Measurements from ENCODE around the gene SOCS3. TPM values are rescaled to one million over a fixed set of nuclear protein-coding genes. Genes with fewer than 3 reads are reported as not detected.

The SOCS3 gene
- total RNA-seq, 1 experiment from 2014 or later: 11.3 TPM

- peaks cover 49% of the 10 kb centered on the region for H3K4me1 ChIP-seq
- no peaks in the 10 kb centered on the region for H3K9me3 Mint-ChIP-seq (ENCODE audit: unreplicated experiment)
- no peak for TF ChIP-seq CTCF (IDR thresholded peaks at IDR 0.05; ENCODE audit: insufficient read depth in 1 of 2, low read depth in 1 of 2, low read length in 1 of 2, severe bottlenecking in 1 of 2, unreplicated experiment in 1 of 2)
- peak overlapping the region; percentile 19 for H3K27ac Mint-ChIP-seq (ENCODE audit: unreplicated experiment)
- H3K36me3 ChIP-seq (ENCODE audit: control insufficient read depth, insufficient read depth, low read length): no peaks in the 10 kb centered on the region
- H3K27me3 ChIP-seq (replicated peaks; ENCODE audit: control insufficient read depth, insufficient read depth, low read length): no peaks in the 10 kb centered on the region
- ChIA-PET POLR2A (no interaction called here), CTCF (interaction anchor here (0.9 kb wide), 1 partner anchor 47 kb away, joined by 3 read pairs; no protein-coding TSS in a partner anchor)
- no peaks in the 10 kb centered on the region for H3K9me3 ChIP-seq
- H3K27me3 Mint-ChIP-seq (ENCODE audit: insufficient read depth, unreplicated experiment): no peaks in the 10 kb centered on the region
- peaks cover 13% of the 10 kb centered on the region for H3K36me3 Mint-ChIP-seq (ENCODE audit: insufficient read depth, unreplicated experiment)
- intact Hi-C loops (cut with micrococcal nuclease; ENCODE audit: unreplicated experiment): loop anchor here (1.0 kb wide), 1 partner anchor 9 kb away; no protein-coding TSS in a partner anchor
- peak overlapping the region; percentile 3 for H3K4me3 Mint-ChIP-seq (ENCODE audit: unreplicated experiment)
- no peak for DNase-seq
- H3K4me1 Mint-ChIP-seq (ENCODE audit: low read depth, unreplicated experiment): peaks cover 50% of the 10 kb centered on the region
- no TSS peak for BruUV-seq (replicated peaks)
- H3K4me3 ChIP-seq (ENCODE audit: low read depth, low read length): no peak overlapping the region
Observed at GRCh38 chr17:78374631-78375274, 14.9 kb upstream of the SOCS3 start.

GRCh38 chr17:78374189-78374588 is 14.3 kb upstream of the SOCS3 start:
- TF ChIP-seq CTCF (IDR thresholded peaks at IDR 0.05; ENCODE audit: insufficient read depth in 1 of 2, low read depth in 1 of 2, low read length in 1 of 2, severe bottlenecking in 1 of 2, unreplicated experiment in 1 of 2): no peak
- no TSS peak for BruUV-seq (replicated peaks)
- CTCF ChIA-PET: interaction anchor here (0.9 kb wide), 1 partner anchor 47 kb away, joined by 3 read pairs; no protein-coding TSS in a partner anchor
- H3K27ac Mint-ChIP-seq (ENCODE audit: unreplicated experiment): peak overlapping the region; percentile 19
- H3K9me3 ChIP-seq: no peaks in the 10 kb centered on the region
- H3K27me3 Mint-ChIP-seq (ENCODE audit: insufficient read depth, unreplicated experiment): no peaks in the 10 kb centered on the region
- POLR2A ChIA-PET: no interaction called here
- intact Hi-C loops (cut with micrococcal nuclease; ENCODE audit: unreplicated experiment): loop anchor here (1.0 kb wide), 1 partner anchor 9 kb away; no protein-coding TSS in a partner anchor
- H3K36me3 Mint-ChIP-seq (ENCODE audit: insufficient read depth, unreplicated experiment): peaks cover 9% of the 10 kb centered on the region
- peaks cover 48% of the 10 kb centered on the region for H3K4me1 Mint-ChIP-seq (ENCODE audit: low read depth, unreplicated experiment)
- H3K27me3 ChIP-seq (replicated peaks; ENCODE audit: control insufficient read depth, insufficient read depth, low read length): no peaks in the 10 kb centered on the region
- peak in 1 of 2 experiments; percentile 48 for DNase-seq
- no peak overlapping the region for H3K4me3 ChIP-seq (ENCODE audit: low read depth, low read length)
- no peaks in the 10 kb centered on the region for H3K9me3 Mint-ChIP-seq (ENCODE audit: unreplicated experiment)
- H3K4me1 ChIP-seq: peaks cover 52% of the 10 kb centered on the region
- no peaks in the 10 kb centered on the region for H3K36me3 ChIP-seq (ENCODE audit: control insufficient read depth, insufficient read depth, low read length)
- H3K4me3 Mint-ChIP-seq (ENCODE audit: unreplicated experiment): peak overlapping the region; percentile 3

DNA sequence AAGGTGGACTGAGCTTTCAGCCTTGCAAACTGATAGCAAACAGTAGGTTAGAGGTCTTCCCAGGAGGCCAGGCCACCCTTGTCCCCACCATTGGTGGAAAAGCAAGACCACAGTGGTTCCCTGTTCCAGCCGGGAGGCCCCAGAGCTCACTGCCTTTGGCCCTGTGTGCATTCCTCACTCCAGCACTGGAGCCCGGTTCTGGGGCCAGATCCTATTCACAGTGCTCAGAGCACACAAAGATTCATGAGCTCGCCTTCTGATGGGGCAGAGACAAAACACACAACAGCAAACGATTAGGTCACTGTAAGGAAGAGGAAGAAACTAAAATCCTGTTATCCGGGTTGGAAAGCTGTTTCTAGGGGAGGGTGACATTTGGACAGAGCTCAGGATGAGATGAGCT is 13.0 kb upstream of the SOCS3 start:
- intact Hi-C loops (cut with micrococcal nuclease; ENCODE audit: unreplicated experiment): no loop called here
- ChIA-PET CTCF (interaction anchor here (1.5 to 1.6 kb wide), 2 partner anchors 49 to 121 kb away, joined by 3 read pairs; no protein-coding TSS in a partner anchor), POLR2A (no interaction called here)
- Mint-ChIP-seq H3K27me3 (ENCODE audit: insufficient read depth, unreplicated experiment) (no peaks in the 10 kb centered on the region), H3K4me3 (ENCODE audit: unreplicated experiment) (no peak overlapping the region), H3K4me1 (ENCODE audit: low read depth, unreplicated experiment) (peaks cover 46% of the 10 kb centered on the region), H3K27ac (ENCODE audit: unreplicated experiment) (peak overlapping the region; percentile 63), H3K9me3 (ENCODE audit: unreplicated experiment) (no peaks in the 10 kb centered on the region), H3K36me3 (ENCODE audit: insufficient read depth, unreplicated experiment) (no peaks in the 10 kb centered on the region)
- H3K9me3 ChIP-seq: no peaks in the 10 kb centered on the region
- H3K36me3 ChIP-seq (ENCODE audit: control insufficient read depth, insufficient read depth, low read length): no peaks in the 10 kb centered on the region
- TF ChIP-seq CTCF (IDR thresholded peaks at IDR 0.05; ENCODE audit: insufficient read depth in 1 of 2, low read depth in 1 of 2, low read length in 1 of 2, severe bottlenecking in 1 of 2, unreplicated experiment in 1 of 2): no peak
- no TSS peak for BruUV-seq (replicated peaks)
- H3K27me3 ChIP-seq (replicated peaks; ENCODE audit: control insufficient read depth, insufficient read depth, low read length): no peaks in the 10 kb centered on the region
- H3K4me1 ChIP-seq: peaks cover 52% of the 10 kb centered on the region
- no peak overlapping the region for H3K4me3 ChIP-seq (ENCODE audit: low read depth, low read length)
- DNase-seq: no peak

All from Caco-2 (cell line).